Peyer's patch (tissue), 4 donors: ENCODE measurements around the gene POMT1. TPM values are rescaled to one million over a fixed set of nuclear protein-coding genes. Genes with fewer than 3 reads are reported as not detected.

Source experiments
- DNase-seq, 3 donors: peaks; one replicate each; pipeline ENCODE4 v3.0.0-alpha.2; 2017 to 2019
- H3K27ac ChIP-seq, 4 donors: fragments of 200-600 bp; sonication (generic); one replicate each; pipeline ENCODE4 v1.5.1; 2016 to 2019
- H3K27me3 ChIP-seq, 2 donors: fragments of 200-600 bp; sonication (generic); one replicate each; pipeline ENCODE4 v1.5.1; 2019
- H3K36me3 ChIP-seq, 3 donors: fragments of 200-600 bp; sonication (generic); one replicate each; pipeline ENCODE4 v1.5.1; 2016 to 2019
- H3K4me1 ChIP-seq, 4 donors: fragments of 200-600 bp; sonication (generic); one replicate each; pipeline ENCODE4 v1.5.1; 2016 to 2019
- H3K4me3 ChIP-seq, 4 donors: fragments of 200-600 bp; sonication (generic); 1 replicate in 3 of 4; 2 replicates in 1 of 4; pipeline ENCODE4 v1.5.1; 2016 to 2019; ENCODE audit warnings: mild to moderate bottlenecking in 1 of 4
- H3K9me3 ChIP-seq, 4 donors: fragments of 200-600 bp; sonication (generic); one replicate each; pipeline ENCODE4 v1.5.1; 2016 to 2019; ENCODE audit warnings: mild to moderate bottlenecking in 1 of 4
- POLR2A ChIP-seq, 2 donors: fragments of 450-650 bp; IDR thresholded peaks; one replicate each; pipeline ENCODE4 v1.5.1; 2017; ENCODE audit warnings: antibody characterized with exemption in 2 of 2, mild to moderate bottlenecking in 2 of 2, moderate library complexity in 2 of 2
- total RNA-seq, 4 donors: library from RNA; depleted of rRNA; stranded (reverse); fragments of >200 nt; gene quantifications; one replicate each; pipeline ENCODE4 v1.1.0, GENCODE V29; 2016
- TF ChIP-seq, protein P1 (sequence below), 6 experiments: fragments of 450-650 bp in 4 of 6; fragments of 200-600 bp in 2 of 6; sonication (generic) in 1 of 6; IDR thresholded peaks; one replicate each; pipeline ENCODE4 v1.5.1; 2017 to 2019; ENCODE audit warnings: antibody characterized with exemption in 6 of 6, mild to moderate bottlenecking in 3 of 6, moderate library complexity in 1 of 6

The POMT1 gene
- total RNA-seq, 4 donors from 2014 or later = 37.1 to 94.8 (median 46.1) TPM

GRCh38 chr9:131521822-131522221 lies 19.1 kb downstream of the POMT1 start:
- Histone ChIP-seq H3K4me1 (no peaks in the 10 kb centered on the region), H3K9me3 (no peaks in the 10 kb centered on the region), H3K36me3 (peaks cover 0 to 93% (median 0%) of the 10 kb centered on the region in 3 donors), H3K27me3 (no peaks in the 10 kb centered on the region), H3K4me3 (no peak overlapping the region), H3K27ac (no peak overlapping the region)
- TF ChIP-seq POLR2A (IDR thresholded peaks at IDR 0.05) = no peak
- TF ChIP-seq, protein P1, sequence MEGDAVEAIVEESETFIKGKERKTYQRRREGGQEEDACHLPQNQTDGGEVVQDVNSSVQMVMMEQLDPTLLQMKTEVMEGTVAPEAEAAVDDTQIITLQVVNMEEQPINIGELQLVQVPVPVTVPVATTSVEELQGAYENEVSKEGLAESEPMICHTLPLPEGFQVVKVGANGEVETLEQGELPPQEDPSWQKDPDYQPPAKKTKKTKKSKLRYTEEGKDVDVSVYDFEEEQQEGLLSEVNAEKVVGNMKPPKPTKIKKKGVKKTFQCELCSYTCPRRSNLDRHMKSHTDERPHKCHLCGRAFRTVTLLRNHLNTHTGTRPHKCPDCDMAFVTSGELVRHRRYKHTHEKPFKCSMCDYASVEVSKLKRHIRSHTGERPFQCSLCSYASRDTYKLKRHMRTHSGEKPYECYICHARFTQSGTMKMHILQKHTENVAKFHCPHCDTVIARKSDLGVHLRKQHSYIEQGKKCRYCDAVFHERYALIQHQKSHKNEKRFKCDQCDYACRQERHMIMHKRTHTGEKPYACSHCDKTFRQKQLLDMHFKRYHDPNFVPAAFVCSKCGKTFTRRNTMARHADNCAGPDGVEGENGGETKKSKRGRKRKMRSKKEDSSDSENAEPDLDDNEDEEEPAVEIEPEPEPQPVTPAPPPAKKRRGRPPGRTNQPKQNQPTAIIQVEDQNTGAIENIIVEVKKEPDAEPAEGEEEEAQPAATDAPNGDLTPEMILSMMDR (IDR thresholded peaks at IDR 0.05) = no peak
- DNase-seq = no peak

- H3K9me3 ChIP-seq = no peaks in the 10 kb centered on the region
- no peak for DNase-seq
- H3K27ac ChIP-seq = no peak overlapping the region
- H3K27me3 ChIP-seq = no peaks in the 10 kb centered on the region
- H3K36me3 ChIP-seq = peaks cover 0 to 96% (median 0%) of the 10 kb centered on the region in 3 donors
- H3K4me1 ChIP-seq = no peaks in the 10 kb centered on the region
- TF ChIP-seq, protein P1 (IDR thresholded peaks at IDR 0.05) = no peak
- no peak for TF ChIP-seq POLR2A (IDR thresholded peaks at IDR 0.05)
- H3K4me3 ChIP-seq = no peak overlapping the region
These were observed 19.8 kb downstream of the POMT1 start for GRCh38 chr9:131522257-131523085.

GRCh38 chr9:131523086-131523388 lies 20.3 kb downstream of the POMT1 start:
- H3K4me1 ChIP-seq = no peaks in the 10 kb centered on the region
- TF ChIP-seq, protein P1 (IDR thresholded peaks at IDR 0.05) = no peak
- no peak for TF ChIP-seq POLR2A (IDR thresholded peaks at IDR 0.05)
- no peaks in the 10 kb centered on the region for H3K9me3 ChIP-seq
- no peak overlapping the region for H3K27ac ChIP-seq
- DNase-seq = no peak
- no peaks in the 10 kb centered on the region for H3K27me3 ChIP-seq
- peaks cover 0 to 100% (median 0%) of the 10 kb centered on the region in 3 donors for H3K36me3 ChIP-seq
- H3K4me3 ChIP-seq = no peak overlapping the region

GRCh38 chr9:131523451-131524435 lies 21.0 kb downstream of the POMT1 start:
- peaks cover 0 to 100% (median 0%) of the 10 kb centered on the region in 3 donors for H3K36me3 ChIP-seq

GRCh38 chr9:131524665-131525315 lies 22.1 kb downstream of the POMT1 start:
- DNase-seq = no peak
- Histone ChIP-seq H3K4me1 (peaks cover 0 to under 1% (median 0%) of the 10 kb centered on the region in 4 donors), H3K4me3 (no peak overlapping the region), H3K27me3 (no peaks in the 10 kb centered on the region), H3K9me3 (no peaks in the 10 kb centered on the region), H3K36me3 (peaks cover 0 to 100% (median 0%) of the 10 kb centered on the region in 3 donors), H3K27ac (no peak overlapping the region)
- TF ChIP-seq, protein P1 (IDR thresholded peaks at IDR 0.05) = no peak
- TF ChIP-seq POLR2A (IDR thresholded peaks at IDR 0.05) = no peak

More at GRCh38 chr9:131523451-131524435, 21.0 kb downstream of the POMT1 start:
- Histone ChIP-seq H3K9me3 (no peaks in the 10 kb centered on the region), H3K4me1 (no peaks in the 10 kb centered on the region), H3K27ac (no peak overlapping the region), H3K27me3 (no peaks in the 10 kb centered on the region), H3K4me3 (no peak overlapping the region)
- TF ChIP-seq POLR2A (IDR thresholded peaks at IDR 0.05) = no peak
- TF ChIP-seq, protein P1 (IDR thresholded peaks at IDR 0.05) = no peak
- DNase-seq = no peak
